Keratinocyte (primary cell): Measurements from ENCODE around the gene NPAS3.

Experiments
- EZH2 ChIP-seq: IDR thresholded peaks from one replicate; pipeline ENCODE4 v1.6.1; 2012; ENCODE audit warnings: inconsistent platforms, mild to moderate bottlenecking, low read length, moderate library complexity
- TF ChIP-seq, protein P1 (sequence below), 3 experiments: IDR thresholded peaks in 1 of 3; conservative IDR thresholded peaks in 1 of 3; optimal IDR thresholded peaks in 1 of 3; 2 replicates in 2 of 3; 3 replicates in 1 of 3; pipeline versions ENCODE3 to v1.5.1; 2011; ENCODE audit warnings: low read length in 3 of 3, mild to moderate bottlenecking in 3 of 3, moderate library complexity in 2 of 3, control low read depth in 1 of 3, inconsistent platforms in 1 of 3; ENCODE audit not compliant: insufficient read depth in 2 of 3; ENCODE audit errors: extremely low read depth in 1 of 3

GRCh38 chr14:33016613-33017012 lies 77.9 kb downstream of the NPAS3 start:
- no peak for TF ChIP-seq EZH2
- TF ChIP-seq, protein P1, sequence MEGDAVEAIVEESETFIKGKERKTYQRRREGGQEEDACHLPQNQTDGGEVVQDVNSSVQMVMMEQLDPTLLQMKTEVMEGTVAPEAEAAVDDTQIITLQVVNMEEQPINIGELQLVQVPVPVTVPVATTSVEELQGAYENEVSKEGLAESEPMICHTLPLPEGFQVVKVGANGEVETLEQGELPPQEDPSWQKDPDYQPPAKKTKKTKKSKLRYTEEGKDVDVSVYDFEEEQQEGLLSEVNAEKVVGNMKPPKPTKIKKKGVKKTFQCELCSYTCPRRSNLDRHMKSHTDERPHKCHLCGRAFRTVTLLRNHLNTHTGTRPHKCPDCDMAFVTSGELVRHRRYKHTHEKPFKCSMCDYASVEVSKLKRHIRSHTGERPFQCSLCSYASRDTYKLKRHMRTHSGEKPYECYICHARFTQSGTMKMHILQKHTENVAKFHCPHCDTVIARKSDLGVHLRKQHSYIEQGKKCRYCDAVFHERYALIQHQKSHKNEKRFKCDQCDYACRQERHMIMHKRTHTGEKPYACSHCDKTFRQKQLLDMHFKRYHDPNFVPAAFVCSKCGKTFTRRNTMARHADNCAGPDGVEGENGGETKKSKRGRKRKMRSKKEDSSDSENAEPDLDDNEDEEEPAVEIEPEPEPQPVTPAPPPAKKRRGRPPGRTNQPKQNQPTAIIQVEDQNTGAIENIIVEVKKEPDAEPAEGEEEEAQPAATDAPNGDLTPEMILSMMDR (optimal IDR thresholded peaks at IDR 0.05 in 1 of 3, IDR thresholded peaks at IDR 0.05 in 1 of 3, conservative IDR thresholded peaks at IDR 0.05 in 1 of 3; ENCODE audit: extremely low read depth in 1 of 3, insufficient read depth in 2 of 3, low read length in 3 of 3) = no peak
